HT1080 (cell line): Measurements from ENCODE around the gene COL2A1. TPM values are rescaled to one million over a fixed set of nuclear protein-coding genes. Genes with fewer than 3 reads are reported as not detected.

Experiments
- total RNA-seq: library from RNA; depleted of rRNA; stranded (reverse); fragments of >200 nt; shearing (Covaris generic); gene quantifications from 2 replicates; pipeline ENCODE4 v1.2.3, GENCODE V29; 2014; rRNA removed

The COL2A1 gene
- total RNA-seq, 1 experiment from 2014 or later = 0.02 TPM

Other genes starting within 250 kb of the COL2A1 start
- 3.7 and 4.1 TPM in 2 replicates for gene RAPGEF3, start 245.6 kb downstream of the COL2A1 start, total RNA-seq
- 11.7 and 13.3 TPM in 2 replicates for gene SLC48A1, start 231.2 kb downstream of the COL2A1 start, total RNA-seq
- 36.8 and 40.0 TPM in 2 replicates for gene HDAC7, start 184.6 kb downstream of the COL2A1 start, total RNA-seq
- gene VDR, start 99.5 kb downstream of the COL2A1 start, total RNA-seq = 3.6 and 6.1 TPM in 2 replicates
- 133 and 139 TPM in 2 replicates for gene TMEM106C, start 40.9 kb downstream of the COL2A1 start, total RNA-seq
- gene SENP1, start 101.6 kb upstream of the COL2A1 start, total RNA-seq = 18.0 and 27.5 TPM in 2 replicates
- gene PFKM, start 114.9 kb upstream of the COL2A1 start, total RNA-seq = 60.4 and 60.9 TPM in 2 replicates
- 34.8 and 46.3 TPM in 2 replicates for gene ASB8, start 153.0 kb upstream of the COL2A1 start, total RNA-seq
- 0.19 and 0.40 TPM in 2 replicates for gene CCDC184, start 179.2 kb upstream of the COL2A1 start, total RNA-seq
- gene OR10AD1, start 198.8 kb upstream of the COL2A1 start, total RNA-seq = not detected in 2 replicates